HG02588 (cell line): ENCODE measurements around the gene RAP2B.
"Not testable (repeated sequence)": the region's sequence is repeated elsewhere in the genome, so short reads cannot be mapped to it uniquely, and the experiment has no call there.

Source experiments
- ATAC-seq: cut with Tn5 transposase; IDR thresholded peaks from one replicate; pipeline ENCODE4 v1.9.1; 2021; ENCODE audit warnings: mild to moderate bottlenecking, moderate library complexity; ENCODE audit not compliant: unreplicated experiment

RAP2B gene

GRCh38 chr3:153161714-153162512 is at the start of gene RAP2B:
Gene RAP2B, plus strand, starts transcription at chr3:153162226. Its CDS starts 468 bp downstream, at chr3:153162694.
- peak; percentile 50 for ATAC-seq

GRCh38 chr3:153113541-153113940 is 48.5 kb upstream of the RAP2B start:
- no peak for ATAC-seq

GRCh38 chr3:153114270-153114669 is 47.8 kb upstream of the RAP2B start:
- ATAC-seq, result not testable (repeated sequence)

DNA sequence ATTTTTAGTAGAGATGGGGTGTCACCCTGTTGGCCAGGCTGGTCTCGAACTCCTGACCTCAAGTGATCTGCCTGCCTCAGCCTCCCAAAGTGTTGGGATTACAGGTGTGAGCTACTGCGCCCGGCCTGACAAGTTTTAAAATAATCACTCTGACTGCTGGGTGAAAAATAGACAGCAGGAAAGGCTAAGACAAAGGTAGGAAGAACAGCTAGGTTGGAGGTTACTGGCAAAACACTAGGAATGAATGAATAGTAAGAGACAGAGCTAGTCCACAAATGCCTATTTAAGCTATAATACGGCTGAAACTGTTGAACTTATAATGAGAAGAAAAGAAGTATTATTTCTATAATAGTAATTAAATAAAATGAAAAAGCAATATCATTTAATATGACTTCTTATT is 46.7 kb upstream of the RAP2B start:
- ATAC-seq, result no peak

DNA sequence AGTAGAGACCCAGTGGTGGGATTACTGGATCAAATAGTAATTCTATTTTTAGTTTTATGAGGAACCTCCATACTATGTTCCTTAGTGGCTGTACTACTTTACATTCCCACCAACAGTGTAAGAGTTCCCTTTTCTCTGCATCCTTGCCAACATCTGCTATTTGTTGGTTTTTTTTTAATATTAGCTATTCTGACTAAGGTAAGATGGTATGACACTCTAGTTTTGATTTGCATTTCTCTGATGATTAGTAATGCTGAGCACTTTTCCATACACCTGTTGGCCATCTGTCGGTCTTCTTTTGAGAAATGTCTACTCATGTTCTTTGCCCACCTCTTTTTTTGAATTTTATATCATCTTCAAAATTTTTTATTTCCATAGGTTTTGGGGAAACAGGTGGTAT is 34.2 kb upstream of the RAP2B start:
- ATAC-seq, result no peak

DNA sequence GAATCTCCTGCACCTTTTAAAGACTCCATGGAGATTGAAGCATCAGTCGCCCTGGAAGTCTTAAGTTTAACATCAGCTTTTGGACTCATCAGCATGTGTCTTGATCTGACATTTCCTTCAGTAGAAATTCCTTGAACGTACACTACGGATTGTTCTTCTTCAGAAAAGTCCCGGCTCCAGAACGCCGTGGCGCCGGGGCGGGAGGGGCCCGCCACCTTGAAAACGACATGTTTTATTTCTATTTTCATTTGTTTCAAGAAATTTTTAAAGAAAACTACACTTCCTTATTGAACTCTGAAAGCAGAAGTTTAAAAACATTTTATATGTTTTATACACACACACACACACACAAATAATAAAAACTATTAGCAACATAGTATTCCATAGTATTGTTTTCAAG is 32.6 kb upstream of the RAP2B start:
- no peak for ATAC-seq

DNA sequence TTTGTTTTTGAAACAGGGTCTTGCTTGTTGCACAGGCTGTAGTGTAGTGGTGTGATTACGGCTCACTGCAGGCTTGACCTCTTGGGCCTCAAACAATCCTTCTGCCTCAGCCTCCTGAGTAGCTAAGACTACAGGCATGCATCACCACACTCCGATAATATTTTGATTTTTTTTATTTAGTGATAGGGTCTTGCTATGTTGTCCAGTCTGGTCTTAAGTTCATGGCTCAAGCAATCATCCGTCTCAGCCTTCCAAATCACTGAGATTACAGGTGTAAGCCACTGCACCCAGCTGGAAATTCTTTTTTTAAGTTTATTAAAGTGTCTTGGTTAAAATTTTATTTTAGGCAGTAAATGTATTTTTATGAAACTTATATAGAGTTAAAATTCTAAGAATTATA is 32.2 kb upstream of the RAP2B start:
- ATAC-seq, result no peak

GRCh38 chr3:153130312-153130977 is 31.6 kb upstream of the RAP2B start:
- peak; percentile 87 for ATAC-seq

DNA sequence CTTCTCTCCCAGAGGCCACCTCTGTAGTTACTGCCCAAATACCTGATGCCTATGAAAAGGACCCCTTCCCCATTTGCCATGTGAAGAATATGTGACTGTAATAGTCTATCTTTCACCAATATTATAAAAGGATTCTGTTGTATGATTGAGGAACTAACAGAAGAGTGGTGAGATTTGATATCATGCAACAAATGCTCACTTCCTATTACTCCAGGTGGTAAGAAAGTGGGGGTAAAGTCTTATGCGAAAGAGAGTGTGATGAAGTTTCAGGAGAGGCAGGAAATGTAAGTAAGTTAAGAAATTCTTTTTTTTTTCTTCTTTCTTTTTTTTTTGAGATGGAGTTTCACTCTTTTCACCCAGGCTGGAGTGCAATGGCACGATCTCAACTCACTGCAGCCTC is 24.4 kb upstream of the RAP2B start:
- no peak for ATAC-seq

DNA sequence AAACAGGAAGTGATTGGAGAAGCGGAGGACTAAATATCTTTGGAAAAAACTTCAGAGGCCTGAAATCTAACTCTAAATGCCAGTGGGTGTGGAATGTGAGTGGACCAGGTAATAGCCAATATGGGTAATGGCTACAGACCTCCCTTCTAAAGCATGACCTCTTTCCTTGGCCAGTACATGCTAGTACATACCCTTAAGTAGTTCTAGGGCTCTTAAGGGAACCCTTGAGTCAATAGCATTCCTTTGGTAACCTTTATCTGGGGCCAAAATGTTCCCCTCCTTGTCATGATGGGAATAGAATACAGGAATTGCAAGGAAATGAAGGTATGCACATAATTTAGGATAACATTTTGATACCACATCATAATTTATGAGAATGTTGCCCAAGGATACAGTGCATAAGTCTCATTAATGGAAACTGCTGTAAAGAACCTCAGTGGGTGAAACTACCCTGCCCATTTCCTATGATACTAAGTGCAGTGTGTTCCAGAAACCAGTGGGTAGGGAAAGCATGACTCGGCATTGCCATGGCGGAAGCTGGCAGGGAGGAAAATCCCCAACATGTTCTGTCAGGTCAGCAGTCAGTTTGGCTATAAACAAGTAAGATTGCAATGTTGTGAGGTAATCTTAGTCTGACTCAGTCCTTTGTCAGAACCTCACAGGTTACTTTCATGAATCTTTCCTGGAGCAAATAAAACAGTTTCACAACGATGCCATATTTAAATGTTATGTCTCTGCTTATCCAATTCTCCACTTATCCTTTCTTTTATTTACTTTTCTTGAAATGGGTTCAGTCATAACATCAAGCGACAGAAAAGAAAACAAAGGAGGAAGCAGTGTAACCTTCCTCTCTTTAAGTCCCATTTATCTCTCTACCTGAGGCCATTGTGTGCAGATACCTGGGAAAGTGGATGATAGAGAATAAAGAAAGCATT is 23.5 kb upstream of the RAP2B start:
- ATAC-seq, result peak; percentile 75

GRCh38 chr3:153142961-153143360 is 19.1 kb upstream of the RAP2B start:
- ATAC-seq, result no peak

GRCh38 chr3:153144071-153144470 is 18.0 kb upstream of the RAP2B start:
- no peak for ATAC-seq

DNA sequence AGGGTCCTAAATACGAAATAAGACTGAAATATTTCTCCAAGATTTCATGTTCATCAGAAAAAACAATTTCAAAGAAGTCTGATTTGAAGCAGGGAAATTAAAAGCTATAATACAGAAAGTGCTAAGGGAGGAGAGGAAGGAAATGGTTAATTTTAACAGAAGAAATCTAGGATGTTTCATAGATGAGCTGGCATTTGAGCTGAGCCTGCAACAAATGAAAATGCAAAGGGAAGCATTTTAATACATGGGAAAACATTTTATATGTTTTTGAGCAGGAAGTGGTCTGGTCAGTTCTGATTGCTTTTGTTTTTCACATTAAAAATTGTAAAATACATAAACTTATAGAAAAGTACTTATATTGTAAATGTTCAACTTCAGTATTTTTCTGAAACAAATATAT is 17.2 kb upstream of the RAP2B start:
- no peak for ATAC-seq

DNA sequence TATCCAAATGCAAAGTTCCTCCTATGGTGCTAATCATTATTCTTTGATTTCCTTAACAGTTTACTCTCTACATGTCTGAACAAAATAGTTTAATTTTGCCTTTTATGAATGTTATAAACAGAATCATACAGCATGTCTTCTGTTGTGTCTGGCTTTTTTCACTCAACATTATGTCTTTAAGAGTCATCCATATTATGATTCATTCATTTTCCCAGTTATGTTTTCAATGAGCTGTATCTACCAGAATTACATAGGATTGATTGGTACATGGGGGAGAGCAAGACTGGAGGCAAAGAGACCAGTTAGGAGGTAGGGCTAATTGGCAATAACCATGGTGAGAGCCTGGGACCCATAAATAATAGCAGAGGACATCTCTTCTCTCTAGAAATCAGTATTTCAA is 16.6 kb upstream of the RAP2B start:
- no peak for ATAC-seq

GRCh38 chr3:153146191-153147053 is 15.6 kb upstream of the RAP2B start:
- no peak for ATAC-seq

DNA sequence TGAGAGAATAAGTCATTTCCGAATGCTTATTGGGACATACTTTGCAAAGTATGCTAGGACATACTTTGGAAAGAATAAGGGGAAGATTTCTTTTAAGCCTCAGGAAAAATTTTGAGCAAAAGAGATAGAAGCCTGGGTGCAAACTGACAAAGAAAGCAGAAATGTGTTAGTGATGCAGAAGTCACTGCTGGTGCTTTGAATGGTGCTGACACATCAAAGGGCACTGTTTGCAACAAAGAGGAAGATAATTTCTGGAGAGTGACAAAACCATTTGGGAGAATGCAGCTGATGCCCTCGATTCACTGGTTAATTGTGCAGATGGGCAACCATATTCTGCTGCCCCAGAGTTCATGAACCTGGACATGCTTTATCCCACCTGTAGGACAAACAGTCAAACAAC is 11.0 kb upstream of the RAP2B start:
- no peak for ATAC-seq

DNA sequence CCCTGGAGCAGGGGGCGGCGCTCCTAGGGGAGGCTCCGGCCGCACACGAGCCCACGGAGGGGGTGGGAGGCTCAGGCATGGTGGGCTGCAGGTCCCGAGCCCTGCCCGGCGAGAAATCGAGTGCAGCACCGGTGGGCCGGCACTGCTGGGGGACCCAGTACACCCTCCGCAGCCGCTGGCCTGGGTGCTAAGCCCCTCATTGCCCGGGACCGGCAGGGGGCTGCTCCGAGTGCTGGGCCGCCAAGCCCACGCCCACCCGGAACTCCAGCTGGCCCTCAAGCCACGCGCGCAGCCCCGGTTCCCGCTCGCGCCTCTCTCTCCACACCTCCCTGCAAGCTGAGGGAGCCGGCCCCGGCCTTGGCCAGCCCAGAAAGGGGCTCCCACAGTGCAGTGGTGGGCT is 6.2 kb upstream of the RAP2B start:
- not testable (repeated sequence) for ATAC-seq

DNA sequence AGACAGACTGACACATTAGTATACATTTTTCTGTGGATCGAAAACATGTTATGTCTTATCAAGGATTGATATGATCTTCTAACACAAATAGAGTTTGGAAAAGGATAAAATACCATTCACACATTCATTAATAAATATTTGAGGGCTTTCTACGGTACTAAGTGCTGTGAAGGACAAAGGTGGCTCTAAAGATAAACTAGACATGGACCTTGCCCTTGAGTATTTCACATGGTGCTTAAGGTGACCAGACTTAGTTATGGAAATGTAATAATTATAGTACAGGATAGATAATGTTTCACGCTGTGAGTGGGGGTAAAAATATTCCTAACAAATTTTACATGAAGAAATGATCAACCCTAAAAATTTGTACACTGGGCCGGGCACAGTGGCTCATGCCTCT is 3.8 kb upstream of the RAP2B start:
- ATAC-seq, result no peak

- ATAC-seq, result no peak
Measured at GRCh38 chr3:153158961-153159735, 2.9 kb upstream of the RAP2B start.
